ENCODE measurements around the gene ABO. TPM values are rescaled to one million over a fixed set of nuclear protein-coding genes. Genes with fewer than 3 reads are reported as not detected.
"Not testable (repeated sequence)": the region's sequence is repeated elsewhere in the genome, so short reads cannot be mapped to it uniquely, and the experiment has no call there.

Gene ABO
- total RNA-seq, 1 experiment from 2014 or later: not detected

DNA sequence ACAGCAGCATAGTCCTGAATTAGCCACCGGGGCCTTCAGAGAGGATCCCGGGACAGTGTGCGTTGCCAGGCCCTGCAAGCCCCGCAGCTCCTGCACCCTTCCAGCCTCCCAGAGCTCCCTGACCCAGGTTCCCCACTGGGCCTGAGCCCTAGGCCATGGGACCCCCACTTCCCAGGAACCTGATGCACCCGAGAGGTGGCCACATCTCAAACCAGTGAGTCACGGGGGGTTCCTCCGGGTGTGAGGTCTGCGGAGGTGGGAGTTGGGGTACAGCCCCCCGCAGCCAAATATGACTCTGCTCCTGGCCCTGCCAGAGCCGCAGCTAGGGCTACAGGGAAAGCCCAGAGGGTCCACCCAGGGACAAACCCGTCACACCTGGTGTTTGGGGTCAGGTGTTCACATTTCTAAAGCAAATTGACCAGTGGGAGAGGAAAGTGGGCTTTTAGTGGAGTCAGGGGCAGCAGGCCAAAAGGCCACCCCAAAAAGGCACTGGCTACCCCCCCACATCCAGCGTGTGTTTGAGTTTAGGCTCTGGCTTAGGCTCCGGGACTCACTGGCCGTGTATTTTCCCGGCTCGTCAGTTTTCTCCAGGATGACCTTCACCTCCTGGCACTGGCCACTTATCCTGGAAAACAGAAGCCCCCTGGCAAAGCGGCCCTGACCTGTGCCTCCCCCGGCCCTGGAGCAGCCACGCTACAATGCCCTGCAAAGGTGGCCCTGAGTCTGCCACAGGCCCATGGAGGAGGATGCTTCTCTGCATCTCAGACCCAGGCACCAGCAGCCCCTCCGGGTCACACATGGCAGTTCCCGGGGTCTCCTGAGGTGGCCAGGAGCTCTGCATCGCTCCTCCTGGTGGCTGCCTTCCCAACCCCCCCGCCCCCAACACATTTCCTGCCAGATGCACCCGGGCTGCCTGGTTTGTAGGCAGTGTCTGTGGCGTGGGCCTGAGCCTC, 48.5 kb downstream of the ABO start:
- DNase-seq (ENCODE audit: low read depth): no peak

DNA sequence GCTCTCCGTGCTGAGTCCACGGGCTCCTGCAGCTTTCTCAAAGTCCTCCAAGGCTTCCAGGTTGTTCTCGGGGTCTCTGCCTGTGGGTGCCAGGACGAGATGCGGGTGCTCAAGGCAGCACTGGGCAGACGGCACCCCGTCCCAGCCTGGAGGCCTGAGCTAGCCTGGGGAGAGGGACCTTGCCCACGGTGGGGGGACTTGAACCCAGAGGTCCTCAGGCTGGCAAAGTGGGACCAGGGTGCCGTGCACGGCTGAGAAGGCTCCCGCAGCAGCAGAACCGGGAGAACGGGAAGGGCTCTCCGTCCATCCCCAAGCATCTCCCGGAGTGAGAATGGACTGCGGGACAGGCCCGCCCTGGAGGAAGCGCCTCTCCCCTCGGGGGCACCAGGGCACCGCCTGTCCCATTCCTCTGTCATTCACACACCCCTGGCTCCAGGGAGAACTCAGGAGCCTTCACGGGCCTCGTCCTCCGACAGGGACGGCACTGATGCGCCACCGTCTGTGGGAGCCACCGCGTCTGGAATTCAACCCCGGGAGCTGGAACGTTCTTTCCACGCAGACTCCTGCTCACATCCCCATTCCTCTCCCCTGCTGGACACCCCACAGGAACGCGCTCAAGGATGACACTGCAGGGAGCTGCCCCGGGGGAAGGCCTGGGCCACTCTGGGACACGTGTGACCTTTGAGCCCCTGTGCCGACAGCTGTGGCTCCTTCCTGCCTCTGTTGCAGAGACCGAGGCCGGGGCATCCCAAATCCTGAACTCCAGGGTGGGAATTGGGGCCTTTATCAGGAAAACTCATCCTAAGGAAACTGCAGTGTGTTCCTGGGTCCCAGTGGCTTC, 49.6 kb downstream of the ABO start:
- DNase-seq (ENCODE audit: low read depth): no peak

GRCh38 chr9:133224762-133225161, 50.2 kb downstream of the ABO start:
- no peak for DNase-seq (ENCODE audit: low read depth)

- DNase-seq (ENCODE audit: low read depth): not testable (repeated sequence)
Measured at GRCh38 chr9:133223159-133223756, 51.7 kb downstream of the ABO start.

DNA sequence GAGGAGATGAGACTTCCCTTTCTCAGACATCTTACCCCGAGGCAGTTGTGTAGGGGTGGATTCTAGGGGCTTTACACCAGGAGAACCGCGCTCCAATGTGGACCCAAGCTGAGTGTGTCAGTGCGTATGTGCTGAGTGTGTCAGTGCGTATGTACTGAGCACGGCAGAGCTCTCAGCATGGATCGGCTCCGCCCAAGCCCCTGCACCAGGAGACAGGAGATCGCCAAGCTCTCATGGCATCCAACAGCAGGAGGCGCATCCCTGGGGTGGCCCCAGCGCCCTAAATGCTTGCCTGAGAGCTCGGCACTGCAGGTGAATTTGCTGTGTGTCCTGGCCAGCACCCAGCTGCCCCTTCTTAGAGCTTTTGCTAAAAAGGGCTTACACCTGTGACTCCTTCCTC, 53.0 kb downstream of the ABO start:
- not testable (repeated sequence) for DNase-seq (ENCODE audit: low read depth)

DNA sequence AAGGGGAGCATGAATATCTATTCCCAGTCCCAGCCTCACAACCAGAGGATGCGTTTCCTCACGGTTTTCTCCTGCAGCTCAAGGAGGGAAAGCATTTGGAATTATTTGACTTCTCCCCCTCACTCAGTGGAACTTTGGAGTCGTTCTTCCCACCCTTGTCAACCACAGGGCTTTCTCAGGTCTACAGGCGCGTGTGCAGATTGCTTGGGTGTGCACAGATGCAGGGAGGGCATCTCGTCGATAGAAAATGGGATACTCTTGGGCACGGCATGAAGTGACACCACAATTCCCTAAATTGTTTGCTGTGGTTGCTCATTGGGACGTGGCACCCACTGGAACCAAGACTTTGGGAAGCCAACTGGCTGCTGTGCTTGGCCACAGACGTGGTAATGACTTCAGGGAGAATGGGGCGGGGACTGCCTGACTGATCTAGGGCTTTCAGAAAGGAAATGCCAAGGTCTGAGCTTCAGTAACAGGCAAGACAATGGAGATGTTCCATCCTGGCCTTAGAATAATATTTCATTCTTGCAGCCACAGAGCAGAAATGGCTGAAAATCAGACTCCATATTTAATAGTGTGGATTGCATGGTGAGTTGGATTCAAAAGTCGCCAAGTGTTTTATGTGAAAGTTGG, 53.7 kb downstream of the ABO start:
- no peak for DNase-seq (ENCODE audit: low read depth)

DNA sequence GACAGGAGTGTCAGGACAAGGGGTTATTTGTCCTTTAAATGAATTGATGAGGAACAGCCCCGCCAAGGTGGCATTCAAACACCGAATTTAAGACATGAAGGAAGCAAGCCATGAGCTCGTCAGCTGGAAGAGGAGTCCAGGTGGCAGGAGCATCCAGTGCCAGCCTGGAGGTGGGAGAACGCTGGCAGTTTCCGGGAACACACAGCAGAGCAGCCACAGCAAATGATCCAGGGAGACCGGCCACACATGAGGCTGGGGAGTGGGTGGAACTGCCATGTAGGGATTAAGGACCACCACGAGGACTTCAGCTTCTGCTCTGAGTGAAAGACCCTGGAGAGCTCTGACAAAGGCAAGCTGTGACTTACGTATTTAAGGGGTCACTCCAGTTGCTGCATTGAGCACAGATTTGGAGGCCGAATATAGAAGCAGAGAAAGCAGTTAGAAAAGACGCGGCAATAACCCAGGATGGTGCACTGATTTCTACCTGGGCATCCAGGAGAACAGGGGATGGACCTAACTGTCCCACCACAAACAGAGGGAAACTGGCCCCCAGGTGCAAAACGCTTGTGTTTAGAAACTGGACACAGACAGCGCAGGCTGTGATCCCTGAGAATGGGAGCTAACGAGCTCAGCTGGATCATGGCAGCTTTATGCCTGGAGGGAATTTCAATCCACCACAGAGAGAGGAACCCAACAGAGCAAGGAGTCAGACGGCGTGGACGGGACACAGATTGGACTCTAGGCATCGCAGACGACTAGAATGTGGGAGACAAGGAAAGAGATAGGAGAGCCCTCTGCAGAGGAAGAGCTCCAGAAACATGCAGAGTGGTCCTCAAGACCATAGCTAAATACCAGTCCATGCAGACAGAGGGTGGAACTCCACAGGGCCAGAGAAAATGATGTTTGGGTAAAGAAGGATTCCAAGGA, 56.7 kb downstream of the ABO start:
- DNase-seq (ENCODE audit: low read depth): not testable (repeated sequence)

- DNase-seq (ENCODE audit: low read depth): not testable (repeated sequence)
Measured at GRCh38 chr9:133217333-133217988, 57.5 kb downstream of the ABO start.

DNA sequence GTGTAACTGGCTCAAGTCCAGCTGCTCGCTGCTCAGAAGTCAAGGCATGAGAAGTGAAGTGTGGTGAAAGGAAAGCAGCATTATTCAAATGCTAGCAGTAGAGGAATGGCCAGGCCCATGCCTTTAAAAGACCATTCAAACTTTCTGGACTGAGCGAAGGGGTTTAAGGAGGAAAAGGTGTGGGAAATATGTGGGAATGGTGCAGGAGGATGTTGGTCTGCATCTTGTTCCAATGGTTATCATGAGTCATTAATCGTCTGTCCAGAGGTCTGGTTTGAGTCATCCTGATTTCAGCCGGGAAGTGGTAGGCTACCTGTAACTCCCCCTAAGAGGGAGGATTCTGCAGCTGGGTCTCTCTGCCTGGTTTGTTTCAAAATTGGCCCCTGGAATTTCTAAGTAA, 60.7 kb downstream of the ABO start:
- DNase-seq (ENCODE audit: low read depth): peak; percentile 68

DNA sequence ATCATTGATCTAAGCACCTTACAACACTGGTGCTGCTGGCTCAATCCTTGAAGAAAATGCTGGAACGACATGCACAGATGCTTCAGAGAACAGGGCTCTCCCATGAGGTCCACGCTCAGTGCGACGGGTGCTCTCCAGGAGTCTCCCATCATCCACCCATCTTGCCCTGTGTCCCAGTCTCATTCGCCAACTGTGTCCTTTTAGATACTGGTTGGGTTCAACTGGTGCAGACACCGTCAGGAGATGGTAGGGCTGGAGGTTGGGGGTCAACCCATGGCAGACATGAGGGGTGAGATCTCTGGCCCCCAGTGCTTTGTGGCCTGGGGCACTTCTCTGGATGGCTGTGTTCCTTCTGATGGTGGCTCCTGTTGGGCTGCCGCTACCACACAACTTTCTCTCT, 64.4 kb downstream of the ABO start:
- DNase-seq (ENCODE audit: low read depth): no peak

- no peak for DNase-seq (ENCODE audit: low read depth)
Measured at GRCh38 chr9:133210202-133210532, 64.8 kb downstream of the ABO start.

DNA sequence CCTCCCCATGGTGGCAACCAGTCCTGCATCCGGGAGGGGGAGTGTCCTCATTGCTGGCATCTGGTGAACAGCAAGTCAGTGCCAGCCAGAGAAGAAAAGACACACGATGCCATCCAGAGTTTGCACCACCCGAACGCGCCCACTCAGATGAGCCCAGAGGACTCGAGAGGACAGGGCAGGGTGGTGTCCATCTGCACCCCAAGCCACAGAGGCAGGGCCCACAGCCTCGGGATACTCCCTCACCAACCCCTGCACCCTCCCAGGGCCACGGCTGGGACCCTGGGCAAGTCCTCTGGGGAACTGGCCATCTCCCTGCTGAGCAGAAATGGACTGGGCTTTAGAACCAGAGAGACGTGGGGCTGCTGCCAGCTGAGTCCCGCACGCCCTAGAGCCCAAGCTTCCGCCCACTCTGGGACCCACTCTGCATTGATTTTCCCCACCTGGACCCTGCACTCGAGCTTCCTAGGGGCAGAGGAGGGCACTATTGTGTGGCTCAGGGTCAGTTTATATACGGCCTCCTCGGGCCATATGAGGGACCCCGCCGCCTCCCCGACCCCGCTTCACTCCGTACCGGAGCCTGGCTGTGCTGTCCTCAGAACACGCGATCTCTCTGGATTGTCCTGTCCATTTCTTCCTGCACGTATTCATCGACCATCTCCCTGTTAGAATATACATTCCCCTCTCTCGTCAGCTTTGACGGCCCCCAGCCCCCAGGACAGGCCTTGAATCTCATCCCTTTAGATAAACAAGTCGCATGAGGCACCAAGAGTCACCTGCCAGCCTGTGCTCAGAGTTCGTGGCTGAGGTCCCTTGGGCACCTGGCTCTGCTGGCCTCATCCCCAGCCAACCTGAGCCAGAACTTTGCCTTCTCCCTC, 65.4 kb downstream of the ABO start:
- not testable (repeated sequence) for DNase-seq (ENCODE audit: low read depth)

- DNase-seq (ENCODE audit: low read depth): not testable (repeated sequence)
Measured at GRCh38 chr9:133208880-133209300, 66.1 kb downstream of the ABO start, which contains the start of gene OBP2B. Gene OBP2B, minus strand, starts transcription at chr9:133209250. Its CDS starts 51 bp downstream, at chr9:133209199.

DNA sequence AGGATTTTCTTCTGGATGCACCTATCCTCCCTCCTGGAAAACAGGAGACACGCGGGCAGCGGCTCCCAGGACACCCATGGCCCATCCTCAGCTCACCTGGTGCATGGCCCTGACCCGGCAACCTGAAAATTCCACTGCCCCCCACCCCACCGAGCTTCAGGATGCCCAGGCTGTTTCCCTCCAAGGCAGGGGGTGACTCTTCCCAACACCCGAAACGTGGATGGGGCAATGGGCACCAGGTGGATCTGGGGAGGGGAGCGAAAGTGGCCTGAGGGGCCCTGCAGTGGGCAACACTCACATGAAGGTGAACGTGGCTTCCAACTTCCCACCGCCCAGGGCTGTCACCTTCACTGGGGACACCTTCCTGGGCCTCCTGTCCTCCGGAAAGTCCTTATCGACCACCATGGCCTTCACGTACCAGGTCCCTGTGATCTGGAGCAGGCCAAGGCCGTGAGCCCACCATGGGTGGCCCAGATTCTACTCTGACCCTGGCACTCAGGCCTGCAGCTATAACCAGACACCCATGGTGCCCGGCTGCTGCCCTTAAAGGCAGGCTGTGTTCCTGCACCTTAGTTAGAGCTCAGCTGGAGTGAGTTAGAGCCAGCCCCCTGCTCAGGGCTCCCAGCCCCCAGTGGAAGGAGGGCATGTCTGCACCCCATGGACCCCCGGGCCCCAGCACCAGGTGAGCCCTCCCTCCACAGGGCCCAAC, 66.7 kb downstream of the ABO start:
- DNase-seq (ENCODE audit: low read depth): not testable (repeated sequence)

GRCh38 chr9:133207540-133208170, 67.3 kb downstream of the ABO start:
- no peak for DNase-seq (ENCODE audit: low read depth)

DNA sequence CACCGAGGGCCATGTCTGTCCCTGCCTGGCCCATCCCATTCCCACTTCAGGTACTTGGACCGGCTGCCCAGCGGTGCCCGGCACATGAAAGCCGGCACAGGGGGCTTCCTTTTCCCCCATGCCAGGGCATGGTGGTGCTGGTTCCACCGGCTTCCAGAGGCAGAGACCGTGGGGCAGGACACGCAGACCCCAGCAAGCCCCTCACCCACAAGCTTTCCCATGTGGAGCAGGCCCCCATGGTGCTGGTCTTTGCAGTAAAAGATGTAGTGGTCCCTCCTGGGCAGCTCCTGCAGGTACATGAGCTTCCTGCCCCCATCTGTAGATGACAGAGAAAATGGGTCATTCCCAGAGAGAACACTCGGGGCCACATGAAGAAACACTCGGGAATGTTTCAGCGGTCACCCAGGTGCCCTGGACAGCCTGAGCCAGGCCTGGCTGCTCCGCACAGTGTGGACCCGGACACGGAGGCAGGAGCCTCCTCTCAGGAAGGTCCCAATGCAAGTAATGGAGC, 67.9 kb downstream of the ABO start:
- DNase-seq (ENCODE audit: low read depth): no peak
